Stomach (tissue), 4 donors: ENCODE results near the gene IL22RA2.

ENCODE experiments used
- EP300 ChIP-seq: sonication (generic); formaldehyde crosslinking; IDR thresholded peaks from one replicate; pipeline ENCODE4 v1.6.1; 2017; ENCODE audit warnings: antibody characterized with exemption
- POLR2A ChIP-seq, 4 donors: fragments of 450-650 bp; IDR thresholded peaks; one replicate each; pipeline ENCODE4 v1.6.1; 2016; ENCODE audit warnings: antibody characterized with exemption in 4 of 4, control low read depth in 2 of 4, mild to moderate bottlenecking in 1 of 4, moderate library complexity in 1 of 4
- TF ChIP-seq, protein P1 (sequence below), 7 experiments: fragments of 450-650 bp in 4 of 7; fragments of 200-600 bp in 3 of 7; sonication (generic) in 3 of 7; IDR thresholded peaks; one replicate each; pipeline ENCODE4 v1.5.1; 2016 to 2019; ENCODE audit warnings: antibody characterized with exemption in 7 of 7, control low read depth in 2 of 7, mild to moderate bottlenecking in 1 of 7

DNA sequence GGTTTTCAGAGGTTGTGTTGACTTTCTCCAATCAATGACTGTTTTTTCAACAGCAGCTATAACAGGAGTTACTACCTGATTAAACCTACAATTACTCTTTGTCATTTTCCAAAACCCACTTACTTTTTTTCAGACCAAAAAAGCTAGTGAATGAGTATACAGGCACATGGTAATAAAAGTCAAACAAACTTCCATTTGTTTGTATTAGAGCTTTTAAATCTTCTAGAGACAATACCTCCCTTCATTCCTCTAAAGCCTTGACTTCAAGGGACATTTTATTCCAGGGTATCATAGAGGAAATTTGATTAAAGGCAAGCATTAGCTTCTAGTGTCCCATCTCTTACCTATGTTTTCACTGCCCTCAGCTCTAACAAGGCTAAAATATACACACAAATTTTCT is 52.7 kb downstream of the IL22RA2 start:
- TF ChIP-seq, protein P1, sequence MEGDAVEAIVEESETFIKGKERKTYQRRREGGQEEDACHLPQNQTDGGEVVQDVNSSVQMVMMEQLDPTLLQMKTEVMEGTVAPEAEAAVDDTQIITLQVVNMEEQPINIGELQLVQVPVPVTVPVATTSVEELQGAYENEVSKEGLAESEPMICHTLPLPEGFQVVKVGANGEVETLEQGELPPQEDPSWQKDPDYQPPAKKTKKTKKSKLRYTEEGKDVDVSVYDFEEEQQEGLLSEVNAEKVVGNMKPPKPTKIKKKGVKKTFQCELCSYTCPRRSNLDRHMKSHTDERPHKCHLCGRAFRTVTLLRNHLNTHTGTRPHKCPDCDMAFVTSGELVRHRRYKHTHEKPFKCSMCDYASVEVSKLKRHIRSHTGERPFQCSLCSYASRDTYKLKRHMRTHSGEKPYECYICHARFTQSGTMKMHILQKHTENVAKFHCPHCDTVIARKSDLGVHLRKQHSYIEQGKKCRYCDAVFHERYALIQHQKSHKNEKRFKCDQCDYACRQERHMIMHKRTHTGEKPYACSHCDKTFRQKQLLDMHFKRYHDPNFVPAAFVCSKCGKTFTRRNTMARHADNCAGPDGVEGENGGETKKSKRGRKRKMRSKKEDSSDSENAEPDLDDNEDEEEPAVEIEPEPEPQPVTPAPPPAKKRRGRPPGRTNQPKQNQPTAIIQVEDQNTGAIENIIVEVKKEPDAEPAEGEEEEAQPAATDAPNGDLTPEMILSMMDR (IDR thresholded peaks at IDR 0.05) = no peak
- TF ChIP-seq EP300 = no peak
- no peak for TF ChIP-seq POLR2A (IDR thresholded peaks at IDR 0.05)
